ENCODE data around the gene BTBD8.

Gene BTBD8

GRCh38 chr1:92091625-92092024, 11.5 kb downstream of the BTBD8 start:
- no peak for TF ChIP-seq CTCF (IDR thresholded peaks at IDR 0.05; ENCODE audit: borderline replicate concordance, insufficient read depth, low read depth, low read length)
- H3K4me3 ChIP-seq (ENCODE audit: low read depth, low read length): no peak overlapping the region

DNA sequence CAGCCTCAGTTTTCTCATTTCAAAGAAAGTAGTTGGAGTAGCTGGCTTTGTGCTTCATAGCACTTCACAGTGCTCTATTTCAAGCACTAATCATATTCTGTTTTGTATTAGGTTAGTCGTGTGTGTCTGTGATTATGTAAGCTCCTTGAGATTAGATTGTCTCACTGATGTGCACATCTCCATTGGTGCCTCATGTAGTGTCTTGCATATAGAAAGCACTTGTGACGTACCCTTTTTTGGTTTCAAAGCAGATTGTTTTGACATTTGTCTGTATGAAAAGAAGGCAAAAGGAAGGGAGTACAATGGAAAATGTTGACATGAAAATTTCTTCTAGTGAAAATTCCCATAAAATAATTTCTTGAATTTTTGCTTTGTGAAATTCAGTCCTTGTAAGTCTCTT, 13.9 kb downstream of the BTBD8 start:
- TF ChIP-seq CTCF (IDR thresholded peaks at IDR 0.05; ENCODE audit: borderline replicate concordance, insufficient read depth, low read depth, low read length): no peak
- no peak overlapping the region for H3K4me3 ChIP-seq (ENCODE audit: low read depth, low read length)

- no peak overlapping the region for H3K4me3 ChIP-seq (ENCODE audit: low read depth, low read length)
- TF ChIP-seq CTCF (IDR thresholded peaks at IDR 0.05; ENCODE audit: borderline replicate concordance, insufficient read depth, low read depth, low read length): no peak
Observed at GRCh38 chr1:92094595-92094994, 14.4 kb downstream of the BTBD8 start.

DNA sequence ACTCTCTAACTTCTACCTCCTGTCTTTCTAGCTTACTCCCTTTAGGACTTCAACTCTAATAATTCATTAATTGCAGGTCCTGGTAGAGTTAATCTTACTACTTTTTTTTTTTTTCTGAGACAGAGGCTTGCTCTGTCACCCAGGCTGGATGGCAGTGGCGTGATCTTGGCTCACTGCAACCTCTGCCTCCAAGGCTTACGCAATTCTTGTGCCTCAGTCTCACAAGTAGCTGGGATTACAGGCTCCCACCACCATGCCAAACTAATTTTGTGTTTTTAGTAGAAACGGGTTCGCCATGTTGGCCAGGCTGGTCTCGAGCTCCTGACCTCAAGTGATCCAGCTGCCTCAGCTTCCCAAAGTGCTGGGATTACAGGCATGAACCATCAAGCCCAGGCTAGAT, 15.7 kb downstream of the BTBD8 start:
- H3K4me3 ChIP-seq (ENCODE audit: low read depth, low read length): no peak overlapping the region
- no peak for TF ChIP-seq CTCF (IDR thresholded peaks at IDR 0.05; ENCODE audit: borderline replicate concordance, insufficient read depth, low read depth, low read length)

DNA sequence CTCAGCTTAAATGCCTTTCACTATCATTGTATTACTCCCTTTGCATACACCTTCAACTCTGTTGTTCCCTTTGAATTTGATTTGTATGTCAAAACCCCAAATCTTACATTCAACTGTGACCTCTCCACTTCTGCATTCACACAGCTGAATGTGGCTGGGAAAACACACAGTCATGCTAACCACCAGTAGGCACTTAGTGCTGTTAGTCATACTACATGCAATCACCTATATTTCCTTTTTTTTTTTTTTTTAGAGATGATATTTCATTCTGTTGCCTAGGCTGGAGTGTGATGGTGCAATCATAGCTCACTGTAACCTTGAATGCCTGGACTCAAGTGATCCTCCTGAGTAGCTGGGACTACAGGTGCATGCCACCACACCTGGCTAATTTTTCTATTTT, 16.2 kb downstream of the BTBD8 start:
- TF ChIP-seq CTCF (IDR thresholded peaks at IDR 0.05; ENCODE audit: borderline replicate concordance, insufficient read depth, low read depth, low read length): no peak

GRCh38 chr1:92105546-92106081, 25.5 kb downstream of the BTBD8 start:
- no peak overlapping the region for H3K4me3 ChIP-seq (ENCODE audit: low read depth, low read length)
- no peak for TF ChIP-seq CTCF (IDR thresholded peaks at IDR 0.05; ENCODE audit: borderline replicate concordance, insufficient read depth, low read depth, low read length)

More for the DNA sequence above, 16.2 kb downstream of the BTBD8 start:
- H3K4me3 ChIP-seq (ENCODE audit: low read depth, low read length): no peak overlapping the region

DNA sequence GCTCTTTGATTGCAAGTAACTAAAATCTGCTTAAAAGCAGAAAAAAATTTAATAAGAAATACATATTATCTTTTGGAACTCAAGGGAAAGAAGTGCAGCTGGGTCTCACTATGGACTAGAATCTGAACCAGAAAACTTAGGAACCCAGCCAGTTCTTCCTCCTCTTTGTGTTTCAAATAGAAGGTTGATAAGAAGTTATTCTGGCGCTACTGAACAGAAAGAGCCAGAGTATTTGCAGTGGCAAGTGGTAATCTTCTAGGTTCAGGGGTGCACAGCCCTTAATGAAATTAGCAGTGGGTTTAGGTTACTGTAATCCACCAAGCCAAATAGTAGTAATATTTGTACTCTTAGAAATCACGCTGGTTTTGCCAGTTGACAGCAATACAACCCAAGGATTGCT, 28.5 kb downstream of the BTBD8 start:
- H3K4me3 ChIP-seq (ENCODE audit: low read depth, low read length): no peak overlapping the region
- TF ChIP-seq CTCF (IDR thresholded peaks at IDR 0.05; ENCODE audit: borderline replicate concordance, insufficient read depth, low read depth, low read length): no peak
